Tibial nerve (tissue), 4 donors: Measurements from ENCODE around the gene CDC7. TPM values are rescaled to one million over a fixed set of nuclear protein-coding genes. Genes with fewer than 3 reads are reported as not detected.

ENCODE experiments used
- DNase-seq, 2 donors: peaks; one replicate each; pipeline ENCODE4 v3.0.0-alpha.2; 2019; ENCODE audit warnings: low spot score in 2 of 2
- H3K27ac ChIP-seq, 4 donors: fragments of 200-600 bp; sonication (generic) in 3 of 4; one replicate each; pipeline ENCODE4 v1.5.1; 2017 to 2019; ENCODE audit warnings: mild to moderate bottlenecking in 1 of 4
- H3K27me3 ChIP-seq, 2 donors: fragments of 200-600 bp; sonication (generic) in 1 of 2; one replicate each; pipeline versions ENCODE4 v1.5.1 to v1.6.0; 2017 to 2019
- H3K36me3 ChIP-seq, 3 donors: fragments of 200-600 bp; sonication (generic); one replicate each; pipeline ENCODE4 v1.5.1; 2018 to 2019
- H3K4me1 ChIP-seq, 4 donors: fragments of 200-600 bp; sonication (generic) in 3 of 4; one replicate each; pipeline ENCODE4 v1.5.1; 2017 to 2019
- H3K4me3 ChIP-seq, 4 donors: fragments of 200-600 bp; sonication (generic) in 3 of 4; one replicate each; pipeline ENCODE4 v1.5.1; 2017 to 2019; ENCODE audit warnings: mild to moderate bottlenecking in 1 of 4, moderate library complexity in 1 of 4
- H3K9me3 ChIP-seq, 4 donors: fragments of 200-600 bp; sonication (generic) in 3 of 4; one replicate each; pipeline ENCODE4 v1.5.1; 2017 to 2019
- CTCF ChIP-seq, 5 experiments: fragments of 200-600 bp in 3 of 5; fragments of 450-650 bp in 2 of 5; sonication (generic) in 3 of 5; IDR thresholded peaks; one replicate each; pipeline ENCODE4 v1.5.1; 2016 to 2019; ENCODE audit warnings: antibody characterized with exemption in 5 of 5, mild to moderate bottlenecking in 3 of 5, moderate library complexity in 2 of 5
- EP300 ChIP-seq, 2 donors: sonication (generic); formaldehyde crosslinking; IDR thresholded peaks; one replicate each; pipeline ENCODE4 v1.6.1; 2017; ENCODE audit warnings: antibody characterized with exemption in 2 of 2, mild to moderate bottlenecking in 1 of 2
- POLR2A ChIP-seq, 2 donors: fragments of 450-650 bp; IDR thresholded peaks; one replicate each; pipeline ENCODE4 v1.6.1; 2017; ENCODE audit warnings: antibody characterized with exemption in 2 of 2, mild to moderate bottlenecking in 2 of 2, moderate library complexity in 2 of 2
- WGBS, 2 donors: methylation state at CpG; one replicate each; pipeline ENCODE4 v1.1.5; 2018; 5-methylcytosine and 5-hydroxymethylcytosine counted together
- total RNA-seq, 4 donors: library from RNA; depleted of rRNA; stranded (reverse); fragments of >200 nt; gene quantifications; one replicate each; pipeline ENCODE4 v1.1.0, GENCODE V29; 2016

Gene CDC7
- total RNA-seq, 4 donors from 2014 or later = 0.59 to 3.3 (median 1.3) TPM

DNA sequence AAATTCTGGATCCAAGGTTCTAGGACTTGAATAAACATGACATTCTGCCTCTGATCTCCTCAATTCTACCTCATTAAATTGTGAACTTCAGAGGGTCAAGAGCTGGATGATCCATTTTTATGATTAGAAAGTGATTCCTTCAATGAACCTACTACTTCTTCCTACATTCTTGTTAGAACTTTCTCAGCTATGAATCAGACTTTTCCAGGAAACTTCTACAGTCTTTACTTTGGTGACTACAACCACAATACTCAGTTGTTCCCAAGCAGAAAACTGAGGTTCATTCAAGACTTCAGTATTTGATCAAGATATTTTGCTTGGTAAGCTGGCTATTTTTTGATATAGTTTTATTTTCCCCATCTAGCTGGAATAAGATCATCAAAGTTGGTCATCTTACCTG lies 51.4 kb downstream of the CDC7 start:
- no peak overlapping the region for H3K27ac ChIP-seq
- peaks cover 0 to 30% (median 9%) of the 10 kb centered on the region in 4 donors for H3K4me1 ChIP-seq
- H3K36me3 ChIP-seq = no peaks in the 10 kb centered on the region
- H3K9me3 ChIP-seq = no peaks in the 10 kb centered on the region
- no peak overlapping the region for H3K4me3 ChIP-seq
- no peak for DNase-seq
- H3K27me3 ChIP-seq = no peaks in the 10 kb centered on the region
- TF ChIP-seq POLR2A (IDR thresholded peaks at IDR 0.05) (no peak), EP300 (IDR thresholded peaks at IDR 0.05) (no peak), CTCF (IDR thresholded peaks at IDR 0.05) (no peak)

GRCh38 chr1:91552596-91552995 lies 51.9 kb downstream of the CDC7 start:
- 87 to 88% methylated on average over 2 of the region's 2 CpGs for WGBS, 2 donors
- Histone ChIP-seq H3K4me3 (no peak overlapping the region), H3K36me3 (no peaks in the 10 kb centered on the region), H3K4me1 (peaks cover 0 to 30% (median 9%) of the 10 kb centered on the region in 4 donors), H3K9me3 (no peaks in the 10 kb centered on the region), H3K27me3 (no peaks in the 10 kb centered on the region), H3K27ac (peak overlapping the region in 1 of 4 donors; percentile 49)
- TF ChIP-seq CTCF (IDR thresholded peaks at IDR 0.05) (no peak), EP300 (IDR thresholded peaks at IDR 0.05) (no peak), POLR2A (IDR thresholded peaks at IDR 0.05) (no peak)
- DNase-seq = no peak

GRCh38 chr1:91553177-91553591 lies 52.5 kb downstream of the CDC7 start:
- peak in 1 of 2 donors; percentile 55 for DNase-seq
- no peak for TF ChIP-seq CTCF (IDR thresholded peaks at IDR 0.05)
- TF ChIP-seq POLR2A (IDR thresholded peaks at IDR 0.05) = no peak
- TF ChIP-seq EP300 (IDR thresholded peaks at IDR 0.05) = peak in 1 of 2 donors; percentile 90
- no peak overlapping the region for H3K4me3 ChIP-seq
- H3K9me3 ChIP-seq = no peaks in the 10 kb centered on the region
- 35 to 37% methylated on average over 3 of the region's 3 CpGs for WGBS, 2 donors
- H3K36me3 ChIP-seq = no peaks in the 10 kb centered on the region
- peak overlapping the region in 2 of 4 donors; percentile 68 for H3K27ac ChIP-seq
- peaks cover 0 to 30% (median 9%) of the 10 kb centered on the region in 4 donors for H3K4me1 ChIP-seq
- H3K27me3 ChIP-seq = no peaks in the 10 kb centered on the region

- Histone ChIP-seq H3K4me3 (no peak overlapping the region), H3K36me3 (no peaks in the 10 kb centered on the region), H3K9me3 (no peaks in the 10 kb centered on the region), H3K4me1 (peaks cover 0 to 33% (median 9%) of the 10 kb centered on the region in 4 donors), H3K27ac (peak overlapping the region in 2 of 4 donors; percentile 10 to 30), H3K27me3 (no peaks in the 10 kb centered on the region)
- TF ChIP-seq POLR2A (IDR thresholded peaks at IDR 0.05) = no peak
- no peak for TF ChIP-seq EP300 (IDR thresholded peaks at IDR 0.05)
- peak in 1 of 5 experiments; percentile 17 for TF ChIP-seq CTCF (IDR thresholded peaks at IDR 0.05)
- DNase-seq = no peak
- 46 to 48% methylated on average over 7 of the region's 7 CpGs for WGBS, 2 donors
Measured at GRCh38 chr1:91555074-91555730, 54.6 kb downstream of the CDC7 start.

DNA sequence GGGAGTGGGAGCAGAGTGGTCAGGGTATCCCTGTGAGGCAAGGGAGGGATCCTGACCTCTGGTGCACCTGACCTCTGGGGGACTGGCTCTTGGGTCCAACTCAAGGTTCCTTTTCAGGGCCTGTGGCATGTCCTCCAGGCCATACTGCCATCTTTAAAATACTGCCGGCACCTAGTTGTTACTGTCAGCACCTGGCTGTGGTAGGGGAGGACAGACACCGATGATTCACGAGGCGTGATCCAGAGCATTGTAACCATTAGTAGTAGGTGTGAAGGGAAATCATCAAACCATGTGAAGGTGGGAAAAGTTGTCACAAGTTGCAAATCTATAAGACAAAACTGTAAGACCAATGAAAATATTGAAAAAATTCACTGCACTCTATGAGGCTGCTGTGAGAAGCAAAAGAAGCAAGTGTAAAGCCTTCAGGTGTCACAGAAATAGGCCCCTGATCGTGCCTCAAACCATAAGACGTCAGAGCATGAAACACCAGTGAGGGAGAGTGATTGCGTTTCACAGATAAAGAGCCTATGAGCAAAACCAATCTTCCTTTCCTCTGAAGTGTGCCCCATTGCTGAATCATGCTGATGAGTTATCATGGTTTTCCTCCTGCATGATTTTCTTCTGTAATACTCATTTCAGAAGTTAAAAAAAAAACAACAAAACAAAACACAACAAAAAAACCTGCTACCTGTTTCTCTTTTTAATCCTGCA lies 55.3 kb downstream of the CDC7 start:
- H3K36me3 ChIP-seq = no peaks in the 10 kb centered on the region
- 78 to 82% methylated on average over 7 of the region's 7 CpGs for WGBS, 2 donors
- no peak overlapping the region for H3K27ac ChIP-seq
- no peak overlapping the region for H3K4me3 ChIP-seq
- no peaks in the 10 kb centered on the region for H3K9me3 ChIP-seq
- TF ChIP-seq POLR2A (IDR thresholded peaks at IDR 0.05) = no peak
- H3K27me3 ChIP-seq = no peaks in the 10 kb centered on the region
- peaks cover 0 to 33% (median 9%) of the 10 kb centered on the region in 4 donors for H3K4me1 ChIP-seq
- no peak for DNase-seq
